Left ventricle myocardium inferior (tissue), 1 donor: Measurements from ENCODE around the gene PAN2. TPM values are rescaled to one million over a fixed set of nuclear protein-coding genes. Genes with fewer than 3 reads are reported as not detected.

Experiments
- DNase-seq: peaks from one replicate; pipeline ENCODE4 v3.0.0-alpha.2; 2020
- H3K27ac ChIP-seq: fragments of 200-600 bp; replicated peaks from 2 replicates; pipeline ENCODE4 v1.8.0; 2021
- H3K27me3 ChIP-seq: fragments of 200-600 bp; 2 replicates; pipeline ENCODE4 v1.8.0; 2021; ENCODE audit warnings: low read depth
- H3K36me3 ChIP-seq: fragments of 200-600 bp; 2 replicates; pipeline ENCODE4 v1.8.0; 2021
- H3K4me1 ChIP-seq: fragments of 200-600 bp; 2 replicates; pipeline ENCODE4 v1.8.0; 2021
- H3K4me3 ChIP-seq: fragments of 200-600 bp; 2 replicates; pipeline ENCODE4 v1.8.0; 2021; ENCODE audit warnings: mild to moderate bottlenecking, moderate library complexity
- H3K9me3 ChIP-seq: fragments of 200-600 bp; replicated peaks from 2 replicates; pipeline ENCODE4 v1.8.0; 2021
- intact Hi-C: fragments of 100-400 bp; cut with micrococcal nuclease; formaldehyde crosslinking; loops from one replicate; pipeline ENCODE4 v1.11.0; 2022
- long read RNA-seq: library from polyadenylated mRNA; unstranded; transcript quantifications from one replicate; pipeline ENCODE4 v2.0.0, GENCODE V29; 2021
- total RNA-seq: library from RNA; stranded (reverse); fragmentation: NEBNext Ultra II Directional; extraction: Animal tissue kit (Norgen Biotek cat#: 25700); gene quantifications from one replicate; pipeline ENCODE4 v1.2.1, GENCODE V29; 2021
- TF ChIP-seq, protein P1 (sequence below): fragments of 200-600 bp; IDR thresholded peaks from 2 replicates; pipeline ENCODE4 v1.8.0; 2021; ENCODE audit warnings: antibody characterized with exemption, mild to moderate bottlenecking, borderline replicate concordance
- donor health status: DM: no; HTN: yes; CAD: no; lungs with severe emphysema.

The PAN2 gene
- total RNA-seq = 49.5 TPM
- long read RNA-seq, full-length matches to known transcripts = 7 of 26 reads
- long read RNA-seq, partial matches to known transcripts = 7 of 26 reads
- long read RNA-seq, other reads (novel, unspliced or antisense) = 12 of 26 reads

- Histone ChIP-seq H3K9me3 (no peaks in the 10 kb centered on the region), H3K27ac (peak within 1 kb of the TSS; percentile 98), H3K4me3 (peak within 1 kb of the TSS; percentile 86), H3K27me3 (no peaks in the 10 kb centered on the region), H3K36me3 (no peaks in the 10 kb centered on the region), H3K4me1 (peaks cover 24% of the 10 kb centered on the region)
- intact Hi-C loops = no loop called here
- TF ChIP-seq, protein P1, sequence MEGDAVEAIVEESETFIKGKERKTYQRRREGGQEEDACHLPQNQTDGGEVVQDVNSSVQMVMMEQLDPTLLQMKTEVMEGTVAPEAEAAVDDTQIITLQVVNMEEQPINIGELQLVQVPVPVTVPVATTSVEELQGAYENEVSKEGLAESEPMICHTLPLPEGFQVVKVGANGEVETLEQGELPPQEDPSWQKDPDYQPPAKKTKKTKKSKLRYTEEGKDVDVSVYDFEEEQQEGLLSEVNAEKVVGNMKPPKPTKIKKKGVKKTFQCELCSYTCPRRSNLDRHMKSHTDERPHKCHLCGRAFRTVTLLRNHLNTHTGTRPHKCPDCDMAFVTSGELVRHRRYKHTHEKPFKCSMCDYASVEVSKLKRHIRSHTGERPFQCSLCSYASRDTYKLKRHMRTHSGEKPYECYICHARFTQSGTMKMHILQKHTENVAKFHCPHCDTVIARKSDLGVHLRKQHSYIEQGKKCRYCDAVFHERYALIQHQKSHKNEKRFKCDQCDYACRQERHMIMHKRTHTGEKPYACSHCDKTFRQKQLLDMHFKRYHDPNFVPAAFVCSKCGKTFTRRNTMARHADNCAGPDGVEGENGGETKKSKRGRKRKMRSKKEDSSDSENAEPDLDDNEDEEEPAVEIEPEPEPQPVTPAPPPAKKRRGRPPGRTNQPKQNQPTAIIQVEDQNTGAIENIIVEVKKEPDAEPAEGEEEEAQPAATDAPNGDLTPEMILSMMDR = peak; percentile 55
- DNase-seq = peak; percentile 96
Observed at GRCh38 chr12:56333679-56334489, at the start of gene PAN2. Gene PAN2, minus strand, starts transcription at chr12:56334000. Its CDS starts 906 bp downstream, at chr12:56333094.

- Histone ChIP-seq H3K27ac (no peak overlapping the region), H3K4me3 (no peak overlapping the region), H3K4me1 (no peaks in the 10 kb centered on the region), H3K36me3 (no peaks in the 10 kb centered on the region), H3K9me3 (no peaks in the 10 kb centered on the region), H3K27me3 (no peaks in the 10 kb centered on the region)
- intact Hi-C loops = no loop called here
- TF ChIP-seq, protein P1 = no peak
- DNase-seq = no peak
Observed at GRCh38 chr12:56382611-56383010, 48.8 kb upstream of the PAN2 start.

DNA sequence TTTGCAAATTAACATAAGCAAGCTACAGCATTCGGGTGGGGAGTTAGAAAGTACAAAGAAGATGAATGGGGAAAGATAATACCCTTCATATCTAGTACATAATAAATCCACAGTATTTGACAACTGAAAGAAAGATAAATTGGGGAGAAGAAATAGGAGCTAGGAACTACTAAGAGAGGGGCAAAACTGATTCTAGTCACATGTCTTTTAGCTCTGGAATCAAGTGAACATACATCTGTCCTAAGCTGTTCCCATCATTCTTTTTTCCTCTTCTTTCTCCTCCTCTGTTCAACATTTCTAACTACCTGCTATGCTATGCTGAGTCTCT is 44.2 kb upstream of the PAN2 start:
- no peaks in the 10 kb centered on the region for H3K9me3 ChIP-seq
- intact Hi-C loops = no loop called here
- H3K4me3 ChIP-seq = no peak overlapping the region
- TF ChIP-seq, protein P1 = no peak
- DNase-seq = no peak
- H3K4me1 ChIP-seq = no peaks in the 10 kb centered on the region
- no peak overlapping the region for H3K27ac ChIP-seq
- H3K27me3 ChIP-seq = no peaks in the 10 kb centered on the region
- H3K36me3 ChIP-seq = no peaks in the 10 kb centered on the region

- Histone ChIP-seq H3K4me3 (no peak overlapping the region), H3K4me1 (no peaks in the 10 kb centered on the region), H3K27ac (no peak overlapping the region), H3K27me3 (no peaks in the 10 kb centered on the region), H3K9me3 (no peaks in the 10 kb centered on the region), H3K36me3 (no peaks in the 10 kb centered on the region)
- TF ChIP-seq, protein P1 = no peak
- intact Hi-C loops = no loop called here
- no peak for DNase-seq
Observed at GRCh38 chr12:56377310-56377988, 43.6 kb upstream of the PAN2 start.

GRCh38 chr12:56375598-56376434 is 42.0 kb upstream of the PAN2 start:
- DNase-seq = no peak
- intact Hi-C loops = no loop called here
- no peak overlapping the region for H3K4me3 ChIP-seq
- no peaks in the 10 kb centered on the region for H3K9me3 ChIP-seq
- TF ChIP-seq, protein P1 = no peak
- no peaks in the 10 kb centered on the region for H3K36me3 ChIP-seq
- no peaks in the 10 kb centered on the region for H3K27me3 ChIP-seq
- no peaks in the 10 kb centered on the region for H3K4me1 ChIP-seq
- no peak overlapping the region for H3K27ac ChIP-seq
